HG02970 (cell line): ENCODE data around the gene FFAR3.
"Not testable (repeated sequence)": the region's sequence is repeated elsewhere in the genome, so short reads cannot be mapped to it uniquely, and the experiment has no call there.

ENCODE experiments used
- ATAC-seq: cut with Tn5 transposase; IDR thresholded peaks from one replicate; pipeline ENCODE4 v1.9.1; 2021; ENCODE audit warnings: mild to moderate bottlenecking, moderate library complexity, moderate number of reproducible peaks; ENCODE audit not compliant: unreplicated experiment, low FRiP score

Gene FFAR3

GRCh38 chr19:35349614-35350521, 8.4 kb upstream of the FFAR3 start:
- no peak for ATAC-seq

GRCh38 chr19:35350591-35350990, 7.7 kb upstream of the FFAR3 start:
- ATAC-seq, result no peak

- ATAC-seq, result no peak
These were observed 6.7 kb upstream of the FFAR3 start for GRCh38 chr19:35351411-35352176.

GRCh38 chr19:35352177-35352447, 6.1 kb upstream of the FFAR3 start:
- ATAC-seq, result no peak

GRCh38 chr19:35352448-35353304, 5.6 kb upstream of the FFAR3 start:
- ATAC-seq, result no peak

GRCh38 chr19:35353635-35354034, 4.6 kb upstream of the FFAR3 start:
- ATAC-seq, result no peak

- no peak for ATAC-seq
These were observed 3.4 kb upstream of the FFAR3 start for GRCh38 chr19:35354898-35355297.

GRCh38 chr19:35355791-35356460, 2.3 kb upstream of the FFAR3 start:
- no peak for ATAC-seq

- ATAC-seq, result not testable (repeated sequence)
These were observed 574 bp downstream of the FFAR3 start for GRCh38 chr19:35358834-35359233.

- not testable (repeated sequence) for ATAC-seq
These were observed 1.1 kb downstream of the FFAR3 start for GRCh38 chr19:35359395-35359794.

- not testable (repeated sequence) for ATAC-seq
These were observed 1.8 kb downstream of the FFAR3 start for GRCh38 chr19:35360081-35360480.

- no peak for ATAC-seq
These were observed 2.7 kb downstream of the FFAR3 start for GRCh38 chr19:35360880-35361420.

GRCh38 chr19:35362261-35363000, 4.2 kb downstream of the FFAR3 start:
- no peak for ATAC-seq

GRCh38 chr19:35363001-35363590, 4.8 kb downstream of the FFAR3 start:
- no peak for ATAC-seq

- no peak for ATAC-seq
These were observed 5.6 kb downstream of the FFAR3 start for GRCh38 chr19:35363711-35364425.

GRCh38 chr19:35365303-35365702, 7.0 kb downstream of the FFAR3 start:
- no peak for ATAC-seq

GRCh38 chr19:35368378-35368777, 10.1 kb downstream of the FFAR3 start:
- ATAC-seq, result no peak

- no peak for ATAC-seq
These were observed 11.3 kb downstream of the FFAR3 start for GRCh38 chr19:35369522-35369921.
